22Rv1 (cell line): ENCODE data around the gene SCAPER.

Experiments
- H3K27ac ChIP-seq: fragments of 450-650 bp; 2 replicates; pipeline ENCODE4 v1.5.1; 2017
- ZFX ChIP-seq: fragments of 450-650 bp; IDR thresholded peaks from 2 replicates; pipeline ENCODE4 v1.6.1; 2017; ENCODE audit warnings: antibody characterized with exemption, borderline replicate concordance
- TF ChIP-seq, protein P1 (sequence below): fragments of 450-650 bp; IDR thresholded peaks from 2 replicates; pipeline ENCODE4 v1.5.1; 2017; ENCODE audit warnings: mild to moderate bottlenecking

Gene SCAPER

GRCh38 chr15:76384409-76384808 lies 520.7 kb downstream of the SCAPER start:
- TF ChIP-seq ZFX = no peak
- TF ChIP-seq, protein P1, sequence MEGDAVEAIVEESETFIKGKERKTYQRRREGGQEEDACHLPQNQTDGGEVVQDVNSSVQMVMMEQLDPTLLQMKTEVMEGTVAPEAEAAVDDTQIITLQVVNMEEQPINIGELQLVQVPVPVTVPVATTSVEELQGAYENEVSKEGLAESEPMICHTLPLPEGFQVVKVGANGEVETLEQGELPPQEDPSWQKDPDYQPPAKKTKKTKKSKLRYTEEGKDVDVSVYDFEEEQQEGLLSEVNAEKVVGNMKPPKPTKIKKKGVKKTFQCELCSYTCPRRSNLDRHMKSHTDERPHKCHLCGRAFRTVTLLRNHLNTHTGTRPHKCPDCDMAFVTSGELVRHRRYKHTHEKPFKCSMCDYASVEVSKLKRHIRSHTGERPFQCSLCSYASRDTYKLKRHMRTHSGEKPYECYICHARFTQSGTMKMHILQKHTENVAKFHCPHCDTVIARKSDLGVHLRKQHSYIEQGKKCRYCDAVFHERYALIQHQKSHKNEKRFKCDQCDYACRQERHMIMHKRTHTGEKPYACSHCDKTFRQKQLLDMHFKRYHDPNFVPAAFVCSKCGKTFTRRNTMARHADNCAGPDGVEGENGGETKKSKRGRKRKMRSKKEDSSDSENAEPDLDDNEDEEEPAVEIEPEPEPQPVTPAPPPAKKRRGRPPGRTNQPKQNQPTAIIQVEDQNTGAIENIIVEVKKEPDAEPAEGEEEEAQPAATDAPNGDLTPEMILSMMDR = no peak
- H3K27ac ChIP-seq = no peak overlapping the region

GRCh38 chr15:76382987-76383728 lies 522.0 kb downstream of the SCAPER start:
- no peak for TF ChIP-seq ZFX

DNA sequence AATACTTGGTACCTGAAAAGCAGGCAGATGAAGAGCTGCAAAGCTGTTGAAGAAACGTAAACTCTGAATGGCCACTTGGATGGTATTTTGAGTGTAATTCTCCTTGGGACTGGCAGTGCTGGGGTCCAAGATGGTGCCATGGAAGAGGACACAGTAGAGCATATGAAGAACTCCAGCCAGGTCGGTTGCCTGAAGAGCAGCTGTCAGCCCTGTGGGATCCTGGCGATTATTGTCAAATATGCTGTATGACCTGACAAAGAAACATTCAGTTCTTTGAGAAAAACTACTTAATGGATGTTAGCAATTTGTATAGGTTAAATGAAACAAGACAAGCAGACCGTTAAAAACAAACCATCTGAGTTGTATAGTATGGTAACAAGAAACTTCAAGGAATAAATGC lies 523.8 kb downstream of the SCAPER start:
- TF ChIP-seq, protein P1 = no peak
- no peak for TF ChIP-seq ZFX
- no peak overlapping the region for H3K27ac ChIP-seq

More at GRCh38 chr15:76382987-76383728, 522.0 kb downstream of the SCAPER start:
- no peak overlapping the region for H3K27ac ChIP-seq

DNA sequence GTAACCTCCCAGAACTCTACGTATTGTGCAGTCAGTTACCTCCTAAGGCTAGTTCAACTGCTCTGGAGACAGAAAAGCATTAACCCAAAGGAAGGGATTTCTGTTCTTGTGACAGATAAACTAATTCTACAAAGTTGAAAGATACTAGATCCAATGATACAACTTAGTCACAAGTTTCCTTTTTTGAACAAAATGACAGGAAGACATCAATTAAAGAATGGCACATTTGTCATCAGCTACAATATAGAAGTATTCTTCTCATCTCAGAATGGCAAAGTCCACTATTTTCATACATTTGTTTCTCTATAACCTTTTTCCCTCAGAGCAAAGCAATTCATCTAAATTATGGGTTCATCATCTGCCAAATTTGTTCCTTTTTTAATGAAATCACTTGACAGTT lies 524.9 kb downstream of the SCAPER start:
- no peak for TF ChIP-seq ZFX
- H3K27ac ChIP-seq = no peak overlapping the region

- no peak overlapping the region for H3K27ac ChIP-seq
- TF ChIP-seq ZFX = no peak
- TF ChIP-seq, protein P1 = no peak
Observed at GRCh38 chr15:76378691-76379090, 526.4 kb downstream of the SCAPER start.

- no peak for TF ChIP-seq ZFX
- TF ChIP-seq, protein P1 = no peak
- no peak overlapping the region for H3K27ac ChIP-seq
Observed at GRCh38 chr15:76377751-76378150, 527.4 kb downstream of the SCAPER start.

DNA sequence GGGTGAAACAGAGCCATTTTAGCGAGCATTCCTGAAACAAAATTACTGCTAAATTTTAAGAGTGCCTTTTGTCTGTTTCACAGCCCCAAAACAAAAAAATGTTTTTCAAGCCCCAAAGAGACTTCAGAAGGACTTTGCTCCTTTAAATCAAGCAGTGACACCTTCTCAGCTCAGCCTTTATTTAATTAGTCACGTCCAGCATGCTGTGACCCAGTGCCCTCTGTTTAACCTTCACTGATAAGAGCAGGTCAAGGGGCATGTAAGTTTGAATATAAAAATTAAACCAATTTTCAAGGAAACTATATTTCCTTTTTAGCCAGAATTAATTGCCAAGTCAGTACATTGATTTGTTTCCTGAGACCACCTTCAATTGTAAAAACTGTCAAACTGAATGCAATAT lies 527.9 kb downstream of the SCAPER start:
- H3K27ac ChIP-seq = no peak overlapping the region

DNA sequence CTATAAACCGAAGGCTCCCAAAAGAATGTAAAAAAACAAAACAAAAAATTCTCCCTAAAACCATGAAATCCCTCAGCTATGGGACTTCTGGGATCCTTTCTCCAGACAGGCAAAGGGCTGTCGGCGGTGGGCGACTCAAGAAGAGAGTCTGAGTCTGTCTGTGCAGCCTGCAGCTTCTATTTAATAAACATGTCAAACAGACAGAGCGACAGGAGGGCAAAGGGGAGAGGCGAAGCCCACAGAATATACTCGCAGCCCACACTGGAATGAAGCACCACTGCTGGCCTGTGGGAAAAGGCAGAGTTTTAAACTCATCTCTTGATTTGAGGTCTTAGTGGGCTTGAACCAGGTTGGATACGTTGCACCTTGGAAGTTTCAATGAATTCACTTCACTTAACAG lies 528.3 kb downstream of the SCAPER start:
- no peak for TF ChIP-seq ZFX
- TF ChIP-seq, protein P1 = no peak
- H3K27ac ChIP-seq = no peak overlapping the region

More for the DNA sequence above, 527.9 kb downstream of the SCAPER start:
- no peak for TF ChIP-seq ZFX
- TF ChIP-seq, protein P1 = no peak
